Neural crest cell (in vitro differentiated cells): ENCODE measurements around the gene PDE6A. TPM values are rescaled to one million over a fixed set of nuclear protein-coding genes. Genes with fewer than 3 reads are reported as not detected.
"Not testable (repeated sequence)": the region's sequence is repeated elsewhere in the genome, so short reads cannot be mapped to it uniquely, and the experiment has no call there.

Experiments used
- DNase-seq: peaks from one replicate; pipeline ENCODE4 v3.0.0; 2021; ENCODE audit warnings: low read depth, mixed read lengths, low spot score
- H3K27ac Mint-ChIP-seq: one replicate; pipeline ENCODE4 v1.8.0; 2021; ENCODE audit warnings: mild to moderate bottlenecking, mixed read lengths; ENCODE audit not compliant: unreplicated experiment
- H3K27me3 Mint-ChIP-seq: 2 replicates; pipeline ENCODE4 v1.8.0; 2021; ENCODE audit warnings: low read depth, mild to moderate bottlenecking, mixed read lengths
- H3K36me3 Mint-ChIP-seq: 2 replicates; pipeline ENCODE4 v1.8.0; 2021; ENCODE audit warnings: low read depth, mild to moderate bottlenecking, mixed read lengths
- H3K4me1 Mint-ChIP-seq: 2 replicates; pipeline ENCODE4 v1.8.0; 2021; ENCODE audit warnings: mixed read lengths
- H3K4me3 Mint-ChIP-seq: one replicate; pipeline ENCODE4 v1.8.0; 2021; ENCODE audit warnings: mild to moderate bottlenecking, mixed read lengths
- H3K9me3 Mint-ChIP-seq: 2 replicates; pipeline ENCODE4 v1.8.0; 2021; ENCODE audit warnings: mixed read lengths
- CTCF ChIP-seq: fragments of 200-600 bp; sonication (generic); conservative IDR thresholded peaks from 2 replicates; pipeline ENCODE4 v1.5.0; 2021; ENCODE audit warnings: antibody characterized with exemption, mild to moderate bottlenecking
- total RNA-seq: library from RNA; stranded (reverse); gene quantifications from 2 replicates; pipeline ENCODE4 v1.2.1, GENCODE V29; 2021

The PDE6A gene
- total RNA-seq, 1 donor from 2014 or later = not detected

GRCh38 chr5:149883550-149883949 lies 61.0 kb downstream of the PDE6A start:
- no peaks in the 10 kb centered on the region for H3K27me3 Mint-ChIP-seq
- no peak for TF ChIP-seq CTCF
- H3K27ac Mint-ChIP-seq = no peak overlapping the region
- H3K36me3 Mint-ChIP-seq = no peaks in the 10 kb centered on the region
- no peak for DNase-seq
- H3K4me1 Mint-ChIP-seq = peaks cover 3% of the 10 kb centered on the region
- no peak overlapping the region for H3K4me3 Mint-ChIP-seq
- H3K9me3 Mint-ChIP-seq = peaks cover 2% of the 10 kb centered on the region

DNA sequence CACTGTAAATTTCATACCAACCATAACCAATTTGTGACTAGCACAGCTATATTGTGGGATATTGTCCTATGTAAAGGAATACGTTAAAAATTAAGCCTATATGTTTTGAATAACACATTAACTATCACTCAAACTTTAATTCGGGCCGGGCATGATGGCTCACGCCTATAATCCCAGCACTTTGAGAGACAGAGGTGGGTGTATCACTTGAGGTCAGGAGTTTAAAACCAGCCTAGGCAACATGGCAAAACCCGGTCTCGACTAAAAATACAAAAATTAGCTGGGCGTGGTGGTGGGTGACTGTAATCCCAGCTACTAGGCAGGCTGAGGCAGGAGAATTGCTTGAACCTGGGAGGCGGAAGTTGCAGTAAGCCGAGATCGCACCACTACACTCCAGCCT lies 62.0 kb downstream of the PDE6A start:
- H3K27ac Mint-ChIP-seq, H3K4me1 Mint-ChIP-seq, H3K4me3 Mint-ChIP-seq, DNase-seq, H3K36me3 Mint-ChIP-seq, H3K27me3 Mint-ChIP-seq, H3K9me3 Mint-ChIP-seq: not testable (repeated sequence)

- no peak overlapping the region for H3K27ac Mint-ChIP-seq
Measured at GRCh38 chr5:149881874-149882273, 62.7 kb downstream of the PDE6A start.

GRCh38 chr5:149881069-149881622 lies 63.4 kb downstream of the PDE6A start:
- no peak for TF ChIP-seq CTCF
- Mint-ChIP-seq H3K27me3 (no peaks in the 10 kb centered on the region), H3K27ac (no peak overlapping the region), H3K9me3 (peaks cover 2% of the 10 kb centered on the region), H3K4me1 (no peaks in the 10 kb centered on the region), H3K36me3 (no peaks in the 10 kb centered on the region), H3K4me3 (no peak overlapping the region)
- no peak for DNase-seq

More at GRCh38 chr5:149881874-149882273, 62.7 kb downstream of the PDE6A start:
- no peaks in the 10 kb centered on the region for H3K27me3 Mint-ChIP-seq
- no peaks in the 10 kb centered on the region for H3K4me1 Mint-ChIP-seq
- no peak overlapping the region for H3K4me3 Mint-ChIP-seq
- H3K36me3 Mint-ChIP-seq = no peaks in the 10 kb centered on the region
- no peak for DNase-seq
- H3K9me3 Mint-ChIP-seq = peaks cover 2% of the 10 kb centered on the region
- no peak for TF ChIP-seq CTCF

GRCh38 chr5:149879593-149879992 lies 65.0 kb downstream of the PDE6A start:
- not testable (repeated sequence) for DNase-seq, H3K4me3 Mint-ChIP-seq, H3K9me3 Mint-ChIP-seq, H3K4me1 Mint-ChIP-seq, H3K27me3 Mint-ChIP-seq, H3K36me3 Mint-ChIP-seq, H3K27ac Mint-ChIP-seq

DNA sequence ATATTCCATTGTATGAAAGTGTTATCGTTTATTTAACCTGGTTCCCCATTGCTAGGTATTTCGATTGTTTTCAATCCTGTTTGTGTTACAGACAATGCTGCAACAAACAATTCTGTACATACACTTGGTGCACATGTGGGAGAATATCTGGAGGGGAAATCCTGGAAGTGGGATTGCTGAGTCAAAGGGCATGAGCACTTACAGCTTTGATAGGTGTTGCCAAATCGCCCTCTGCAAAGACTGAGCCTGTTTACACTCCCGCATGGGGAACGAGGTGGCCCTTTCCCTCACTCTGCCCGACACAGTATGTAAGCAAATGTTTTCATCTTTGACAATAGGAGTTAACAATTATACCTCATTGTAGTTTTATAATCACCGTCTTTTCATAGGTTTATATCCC lies 66.2 kb downstream of the PDE6A start:
- DNase-seq = no peak
- H3K4me1 Mint-ChIP-seq = no peaks in the 10 kb centered on the region
- no peak overlapping the region for H3K4me3 Mint-ChIP-seq
- no peak overlapping the region for H3K27ac Mint-ChIP-seq
- TF ChIP-seq CTCF = no peak
- H3K36me3 Mint-ChIP-seq = no peaks in the 10 kb centered on the region
- no peaks in the 10 kb centered on the region for H3K27me3 Mint-ChIP-seq
- peaks cover 2% of the 10 kb centered on the region for H3K9me3 Mint-ChIP-seq

DNA sequence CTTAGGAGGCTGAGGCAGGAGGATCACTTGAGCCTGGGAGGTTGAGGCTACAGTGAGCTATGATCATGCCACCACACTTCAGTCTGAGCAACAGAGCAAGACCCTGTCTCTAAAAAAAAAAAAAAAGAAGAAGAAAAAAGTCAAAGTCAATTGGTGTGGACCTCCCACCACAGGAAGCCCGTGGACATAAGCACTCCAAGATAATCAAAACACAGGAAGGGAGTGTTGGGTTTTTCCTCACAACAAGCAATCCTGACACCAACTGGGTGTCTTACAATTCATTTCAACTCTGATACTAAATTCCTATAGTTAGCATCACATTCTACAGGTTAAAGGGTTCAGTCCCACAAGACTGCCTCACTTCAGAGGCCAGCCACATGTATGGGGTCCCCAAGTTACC lies 70.7 kb downstream of the PDE6A start:
- TF ChIP-seq CTCF = no peak
- H3K4me1 Mint-ChIP-seq = no peaks in the 10 kb centered on the region
- H3K9me3 Mint-ChIP-seq = no peaks in the 10 kb centered on the region
- DNase-seq = no peak
- H3K27me3 Mint-ChIP-seq = no peaks in the 10 kb centered on the region
- no peaks in the 10 kb centered on the region for H3K36me3 Mint-ChIP-seq
- no peak overlapping the region for H3K4me3 Mint-ChIP-seq
- H3K27ac Mint-ChIP-seq = no peak overlapping the region
